IPS-18c (cell line): Measurements from ENCODE around the gene NPHS2.
A peak's percentile ranks its signal among the peaks of the same experiment; 100 is the strongest.

Experiments used
- H3K4me3 ChIP-seq: 2 replicates; pipeline ENCODE4 v1.7.0; 2013; ENCODE audit warnings: low read depth, mild to moderate bottlenecking, low read length, moderate library complexity; ENCODE audit not compliant: insufficient read depth
- H3K9me3 ChIP-seq: one replicate; pipeline ENCODE4 v1.6.1; 2013; ENCODE audit warnings: mild to moderate bottlenecking, low read length, moderate library complexity; ENCODE audit not compliant: control insufficient read depth, insufficient read depth

Gene NPHS2

DNA sequence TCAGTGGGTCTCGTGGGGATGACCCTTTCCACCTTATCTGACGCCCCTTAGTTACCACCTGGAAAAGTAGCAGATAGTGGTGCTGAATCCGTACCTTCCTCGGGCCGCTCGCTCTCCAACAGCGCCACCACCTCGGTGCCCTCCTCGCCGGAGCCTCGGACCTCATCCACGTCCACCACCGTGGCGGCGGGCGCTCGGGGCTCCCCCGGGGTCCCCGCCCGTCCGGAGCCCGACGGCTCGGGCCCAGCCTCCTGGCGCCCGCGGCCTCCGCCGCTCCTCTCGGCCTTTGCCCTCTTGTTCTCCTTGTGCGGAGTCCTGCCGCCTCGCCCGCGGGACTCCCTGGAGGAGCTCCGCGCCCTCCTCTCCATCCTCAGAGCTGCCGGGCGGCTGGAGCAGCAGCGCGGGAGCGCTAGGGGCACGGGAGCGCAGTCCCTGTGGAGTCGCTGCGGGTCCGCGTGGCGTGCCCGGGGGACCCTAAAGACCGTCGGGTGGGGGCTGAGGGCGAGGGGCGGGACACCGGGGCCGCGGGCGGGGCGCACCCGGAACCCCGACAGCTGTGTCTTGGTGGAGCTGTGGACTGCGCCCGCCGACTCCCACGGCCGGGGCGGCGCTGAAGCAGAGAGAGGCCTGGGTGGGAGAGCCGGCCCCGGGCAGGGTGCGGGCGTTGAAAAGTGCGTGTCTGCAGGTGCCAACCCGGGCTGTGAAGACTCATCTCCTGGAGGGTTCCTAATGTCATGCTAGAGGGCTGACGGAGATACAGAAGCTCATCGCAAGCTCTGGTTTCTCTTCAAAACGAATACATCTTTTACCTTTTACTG, at the start of gene NPHS2:
NPHS2 (minus strand) TSS at position 452 of the 818 bp plus-strand sequence; CDS start at position 368, 84 bp downstream.
- Histone ChIP-seq H3K9me3 (peaks cover 3% of the 10 kb centered on the region), H3K4me3 (peak within 1 kb of the TSS; percentile 50)

DNA sequence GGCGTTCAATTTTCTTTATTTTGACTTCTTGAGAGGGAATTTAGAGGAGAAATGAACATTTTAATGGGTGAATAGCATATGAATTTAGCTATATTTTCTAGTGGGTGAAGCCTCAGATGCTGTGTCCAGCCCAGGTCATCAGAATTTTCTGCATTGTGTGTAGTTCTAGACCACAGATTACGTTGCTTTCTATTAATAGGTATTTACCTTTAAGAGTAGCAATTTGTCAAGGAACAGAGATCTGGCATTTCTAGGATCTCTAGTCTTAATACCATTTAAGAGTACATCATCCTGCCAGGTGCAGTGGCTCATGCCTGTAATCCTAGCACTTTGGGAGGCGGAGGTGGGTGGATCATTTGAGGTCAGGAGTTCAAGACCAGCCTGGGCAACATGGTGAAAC, 36.6 kb upstream of the NPHS2 start:
- H3K4me3 ChIP-seq = no peak overlapping the region
- no peaks in the 10 kb centered on the region for H3K9me3 ChIP-seq

DNA sequence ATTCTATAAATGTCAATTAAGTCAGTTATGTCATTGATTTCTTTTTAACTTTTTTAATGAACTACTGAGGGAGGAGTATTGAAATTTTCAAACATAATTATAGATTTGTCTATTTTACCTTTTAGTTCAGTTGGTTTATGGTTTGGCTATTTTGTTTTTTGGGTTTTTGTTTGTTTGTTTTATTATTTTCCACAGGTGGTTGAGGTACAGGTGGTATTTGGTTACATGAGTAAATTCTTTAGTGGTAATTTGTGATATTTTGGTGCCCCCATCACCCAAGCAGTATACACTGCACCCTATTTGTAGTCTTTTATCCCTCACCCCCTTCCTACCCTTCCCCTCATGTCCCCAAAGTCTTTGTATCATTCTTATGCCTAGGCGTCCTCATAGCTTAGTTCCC, 25.3 kb upstream of the NPHS2 start:
- no peaks in the 10 kb centered on the region for H3K9me3 ChIP-seq
- no peak overlapping the region for H3K4me3 ChIP-seq

DNA sequence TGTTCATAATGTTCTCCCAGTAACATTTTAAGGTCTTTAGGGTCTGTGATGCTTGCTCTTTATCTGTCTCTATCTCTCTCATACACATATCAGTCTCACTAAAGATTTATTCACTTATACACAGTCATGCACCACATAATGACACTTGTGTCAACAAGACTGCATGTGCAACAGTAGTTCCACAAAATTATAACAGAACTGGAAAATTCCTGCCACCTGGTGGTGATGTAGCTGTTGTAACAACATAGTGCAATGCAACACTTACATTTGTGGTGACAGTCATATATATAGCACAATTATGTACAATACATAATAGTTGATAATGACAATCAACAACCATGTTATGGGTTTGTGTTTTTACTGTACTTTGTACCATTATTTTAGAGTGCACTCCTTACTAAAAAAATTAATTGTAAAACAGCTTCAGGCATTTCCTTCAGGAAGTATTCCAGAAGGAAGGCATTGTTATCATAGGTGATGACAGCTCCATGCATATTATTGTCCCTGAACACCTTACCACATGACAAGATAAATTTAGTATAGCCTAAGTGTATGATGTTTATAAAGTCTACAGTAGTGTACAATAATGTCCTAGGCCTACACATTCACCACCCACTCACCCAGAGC, 24.0 kb upstream of the NPHS2 start:
- H3K4me3 ChIP-seq = no peak overlapping the region
- H3K9me3 ChIP-seq = no peaks in the 10 kb centered on the region

DNA sequence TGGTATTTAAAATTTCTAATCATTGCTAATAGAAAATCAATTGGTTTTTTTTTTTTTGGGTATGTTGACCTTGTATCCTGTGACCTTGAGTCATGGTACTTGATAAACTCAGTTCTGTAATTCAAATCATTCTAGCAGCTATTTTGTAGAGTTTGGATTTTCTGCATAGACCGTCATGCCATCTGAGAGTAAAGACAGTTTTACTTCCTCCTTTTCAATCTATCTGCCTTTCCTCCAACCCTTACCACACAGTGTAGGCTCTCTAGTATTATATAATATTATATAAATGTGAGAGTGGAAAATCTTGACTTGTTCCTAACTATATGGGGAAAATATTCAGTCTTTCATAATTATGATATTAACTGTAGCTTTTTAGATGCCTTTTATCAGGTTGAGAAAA, 22.9 kb upstream of the NPHS2 start:
- H3K4me3 ChIP-seq = no peak overlapping the region
- H3K9me3 ChIP-seq = no peaks in the 10 kb centered on the region

DNA sequence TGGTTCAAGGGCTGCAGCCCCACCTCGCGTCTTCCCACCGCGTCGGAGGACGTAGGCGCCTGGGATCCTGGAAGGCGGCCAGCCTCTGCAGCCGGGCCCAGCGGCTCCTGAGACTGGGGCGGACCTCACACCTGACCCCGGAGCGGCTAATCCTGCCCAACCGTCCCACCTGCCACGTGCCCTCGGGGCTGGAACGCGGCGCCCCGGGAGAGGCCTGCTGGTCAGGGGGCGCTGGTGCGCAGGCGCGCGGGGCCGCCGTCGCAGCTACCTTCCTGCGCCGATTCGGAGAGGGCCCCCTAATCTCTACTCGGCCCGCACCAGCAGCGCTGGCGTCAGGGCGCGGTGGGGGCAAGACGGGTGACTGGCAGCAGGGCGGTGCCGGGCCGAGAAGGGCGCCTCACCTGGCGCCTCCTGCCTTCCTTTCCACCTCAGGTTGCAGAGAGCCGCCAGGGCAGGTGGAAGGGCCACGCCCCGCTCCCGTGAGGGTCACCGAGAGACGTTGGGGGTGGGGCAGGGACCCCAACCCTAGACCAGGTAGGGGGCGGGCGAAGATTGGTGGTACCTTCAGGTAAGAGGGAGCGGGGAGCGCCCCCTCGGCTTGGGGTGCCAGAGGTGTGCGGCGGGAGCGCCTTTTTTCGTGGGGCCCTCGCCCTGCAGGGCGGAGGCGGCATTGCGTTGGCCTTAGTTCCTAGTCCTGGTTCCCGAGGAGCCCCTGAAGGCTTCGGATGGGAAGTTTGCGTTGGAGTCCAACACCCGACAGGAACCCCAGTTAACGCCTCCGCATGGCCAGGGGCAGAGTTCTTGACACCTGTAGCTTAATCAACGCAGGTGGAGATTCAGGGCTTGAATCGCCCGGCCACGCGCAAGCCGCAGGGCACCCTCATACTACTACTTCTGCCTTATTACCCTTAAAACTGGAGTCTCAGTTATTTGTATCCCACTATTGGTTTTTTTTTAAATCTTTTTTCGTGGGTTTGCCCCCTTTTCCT, 16.1 kb upstream of the NPHS2 start, which contains the start of gene TDRD5:
TDRD5 (plus strand) TSS at position 241 of the 989 bp plus-strand sequence. CDS start 784 bp downstream, outside the sequence.
- Histone ChIP-seq H3K4me3 (no peak within 1 kb of the TSS), H3K9me3 (no peaks in the 10 kb centered on the region)

DNA sequence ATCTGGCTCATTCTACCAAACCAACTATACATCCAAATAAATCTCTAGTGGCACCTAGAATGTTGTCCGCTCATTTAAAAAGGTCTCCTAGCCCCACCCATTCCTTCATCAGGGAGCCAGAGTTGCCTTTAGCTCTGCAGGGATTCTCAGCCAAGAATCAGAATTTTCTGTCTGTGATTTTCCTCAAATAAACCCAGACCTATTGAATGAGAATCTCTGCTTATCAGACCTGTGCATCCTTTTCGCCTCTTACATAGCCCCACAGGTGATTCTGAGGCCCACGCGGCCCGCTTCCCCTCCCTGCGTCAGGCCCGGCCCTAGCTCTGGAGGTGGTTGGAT, 15.5 kb upstream of the NPHS2 start:
- Histone ChIP-seq H3K9me3 (no peaks in the 10 kb centered on the region), H3K4me3 (no peak overlapping the region)

DNA sequence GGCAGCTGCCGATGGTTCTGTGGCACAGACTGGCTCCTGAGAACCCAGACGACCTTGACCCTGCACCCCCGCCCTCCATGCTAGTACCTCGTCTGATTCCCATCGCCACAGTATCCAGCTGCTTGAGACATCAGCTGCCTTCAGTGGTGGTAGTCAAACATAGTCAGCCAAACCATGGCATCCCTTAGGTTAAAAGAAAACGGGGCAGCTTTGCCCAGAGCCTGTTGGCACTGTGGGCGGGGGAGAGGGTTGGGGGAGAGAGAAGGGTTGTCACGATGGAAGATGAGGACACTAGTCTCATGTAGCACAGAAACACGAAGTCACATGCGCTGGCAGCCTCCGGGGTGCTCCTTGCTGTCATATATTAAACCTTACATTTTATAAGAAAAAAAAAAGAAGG, 14.9 kb upstream of the NPHS2 start:
- H3K9me3 ChIP-seq = peaks cover 2% of the 10 kb centered on the region
- H3K4me3 ChIP-seq = no peak overlapping the region

DNA sequence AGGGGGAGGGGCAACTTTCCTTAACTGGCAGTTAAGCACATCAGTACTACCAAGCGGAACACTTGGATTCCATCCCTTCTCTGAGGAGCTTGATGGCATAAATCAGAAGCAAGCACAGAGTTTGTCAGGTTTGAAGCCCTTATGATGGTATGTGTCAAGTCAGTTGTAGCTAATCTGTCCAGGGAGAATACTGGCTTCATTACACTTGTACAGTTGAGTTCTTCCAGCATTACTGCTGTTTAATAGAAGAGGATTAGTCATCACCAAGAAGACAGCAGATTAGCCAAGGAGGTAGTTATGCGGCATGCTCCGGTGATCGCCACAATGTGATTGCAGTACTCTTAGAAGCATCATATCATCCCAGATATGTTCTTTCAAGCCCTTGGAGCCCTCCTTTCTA, 13.8 kb upstream of the NPHS2 start:
- Histone ChIP-seq H3K9me3 (peaks cover 2% of the 10 kb centered on the region), H3K4me3 (no peak overlapping the region)

DNA sequence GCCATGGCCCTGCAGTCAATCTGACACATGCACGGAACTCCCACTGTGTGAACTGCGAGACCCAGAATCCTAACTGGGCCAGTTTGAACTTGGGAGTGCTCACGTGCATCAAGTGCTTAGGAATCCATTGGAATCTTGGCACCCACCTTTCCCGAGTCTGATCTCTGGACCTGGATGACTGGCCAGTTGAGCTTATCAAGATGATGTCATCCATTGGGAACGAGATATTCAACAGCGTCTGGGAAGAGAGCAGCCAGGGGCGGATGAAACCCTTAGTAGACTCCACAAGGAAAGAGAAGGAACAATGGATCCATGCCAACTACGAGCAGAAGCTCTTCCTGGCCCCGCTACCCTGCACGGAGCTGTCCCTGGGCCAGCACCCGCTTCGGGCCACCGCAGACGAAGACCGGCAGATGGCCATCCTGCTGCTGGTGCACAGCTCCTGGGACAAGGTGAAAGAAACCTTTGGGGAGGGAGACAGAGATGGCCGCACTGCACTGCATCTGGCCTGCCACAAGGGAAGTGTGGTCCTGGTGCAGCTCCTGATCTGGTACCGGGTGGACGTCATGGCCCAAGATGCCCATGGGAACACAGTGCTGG, 12.8 kb upstream of the NPHS2 start:
- H3K4me3 ChIP-seq = no peak overlapping the region
- peaks cover 2% of the 10 kb centered on the region for H3K9me3 ChIP-seq

DNA sequence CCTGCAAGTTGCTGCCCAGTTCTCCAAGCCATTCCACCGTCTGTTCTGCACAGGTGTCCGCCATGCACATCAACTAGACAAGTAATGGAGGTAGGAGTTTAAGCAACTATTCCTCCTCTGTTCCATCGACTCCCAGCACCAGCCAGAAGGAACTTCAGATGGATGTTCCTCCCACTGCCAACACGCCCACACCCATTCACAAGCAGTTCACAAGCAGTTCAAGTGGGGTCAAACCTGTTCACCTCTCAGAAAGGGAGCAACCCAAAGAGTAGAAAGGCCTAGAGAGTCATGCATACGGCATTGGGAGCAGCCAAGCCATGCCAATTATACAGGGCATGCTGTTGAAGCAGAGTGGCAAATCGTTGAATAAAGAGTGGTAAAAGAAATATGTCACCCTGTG, 11.6 kb upstream of the NPHS2 start:
- Histone ChIP-seq H3K4me3 (no peak overlapping the region), H3K9me3 (peaks cover 2% of the 10 kb centered on the region)

DNA sequence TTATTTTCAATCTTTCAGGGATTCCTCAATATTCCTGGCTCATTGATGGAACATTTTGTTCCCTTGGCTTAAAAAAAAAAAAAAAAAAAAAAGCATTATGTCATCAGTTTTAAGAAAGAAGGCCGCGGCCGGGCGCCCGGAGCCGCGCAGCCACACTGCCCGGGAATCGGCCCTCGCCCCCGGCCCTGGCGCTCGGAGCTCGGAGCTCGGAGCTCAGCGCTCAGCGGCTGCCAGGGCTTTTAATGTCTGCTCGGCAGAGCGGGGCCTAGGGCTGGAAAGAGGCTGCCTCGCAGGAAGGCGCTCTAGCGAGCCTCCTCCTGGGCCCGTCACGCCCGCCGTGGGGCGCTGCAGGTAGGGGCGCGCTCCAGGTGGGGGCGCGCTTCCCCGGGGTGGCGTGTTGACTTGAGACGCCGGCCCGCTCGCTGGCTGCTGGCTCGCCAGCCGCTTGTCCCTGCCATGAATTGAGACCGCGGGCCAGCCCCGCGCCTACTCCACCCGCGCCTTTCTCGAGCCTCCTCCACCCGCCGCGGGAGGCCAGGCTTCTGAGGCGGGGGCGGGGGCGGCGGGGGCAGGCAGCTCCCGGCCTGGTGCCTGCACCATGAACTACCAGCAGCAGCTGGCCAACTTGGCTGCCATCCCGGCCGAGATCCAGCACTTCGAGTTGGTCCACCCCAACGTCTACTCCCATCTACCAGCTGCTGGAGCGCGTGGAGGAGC, 10.5 kb upstream of the NPHS2 start:
- Histone ChIP-seq H3K4me3 (peak overlapping the region; percentile 49), H3K9me3 (peaks cover 2% of the 10 kb centered on the region)

DNA sequence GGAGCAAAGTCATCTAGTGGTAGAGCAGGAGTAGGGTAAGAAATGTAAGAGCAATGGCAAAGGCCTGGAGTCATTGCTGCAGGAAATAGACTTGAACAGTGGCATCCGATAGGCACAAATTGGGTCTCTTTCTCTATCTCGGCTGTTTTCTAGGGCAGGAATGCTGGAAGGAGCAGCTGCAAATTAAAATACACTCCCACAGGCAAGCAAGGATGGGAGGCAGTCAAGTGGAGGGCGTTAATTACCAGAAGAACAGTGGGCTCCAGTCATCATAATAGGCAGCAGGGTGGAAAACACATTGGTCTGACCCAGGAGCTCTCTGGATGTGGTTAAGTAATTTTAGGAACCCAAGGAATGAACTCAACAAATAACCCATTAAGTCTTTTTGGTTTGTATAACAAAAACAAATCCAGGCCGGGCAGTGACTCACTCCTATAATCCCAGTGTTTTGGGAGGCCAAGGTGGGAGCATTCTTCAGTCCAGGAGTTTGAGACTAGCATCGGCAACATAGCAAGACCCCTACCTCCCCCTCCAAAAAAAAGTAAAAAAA, 8.1 kb upstream of the NPHS2 start:
- H3K4me3 ChIP-seq = no peak overlapping the region
- H3K9me3 ChIP-seq = peaks cover 2% of the 10 kb centered on the region

DNA sequence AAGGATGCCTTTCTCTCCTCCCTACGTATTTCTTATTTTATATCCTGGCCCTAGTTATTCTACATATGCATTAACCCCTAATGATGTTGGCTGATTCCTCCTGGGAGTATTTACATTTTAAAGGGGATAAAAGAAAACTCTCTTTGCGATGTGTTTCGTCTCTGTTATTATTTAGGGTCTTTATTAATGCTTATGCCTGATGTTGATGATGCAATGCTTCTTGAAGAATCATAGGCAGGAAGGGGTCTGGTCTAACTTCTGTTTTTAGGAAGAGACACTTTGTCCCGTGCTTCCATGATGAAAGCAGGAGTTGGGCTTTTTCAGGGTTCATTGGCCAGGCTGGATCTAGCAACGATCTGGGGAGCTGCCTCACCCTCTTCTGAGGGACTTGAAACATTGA, 761 bp upstream of the NPHS2 start:
- peaks cover 3% of the 10 kb centered on the region for H3K9me3 ChIP-seq
- no peak overlapping the region for H3K4me3 ChIP-seq

DNA sequence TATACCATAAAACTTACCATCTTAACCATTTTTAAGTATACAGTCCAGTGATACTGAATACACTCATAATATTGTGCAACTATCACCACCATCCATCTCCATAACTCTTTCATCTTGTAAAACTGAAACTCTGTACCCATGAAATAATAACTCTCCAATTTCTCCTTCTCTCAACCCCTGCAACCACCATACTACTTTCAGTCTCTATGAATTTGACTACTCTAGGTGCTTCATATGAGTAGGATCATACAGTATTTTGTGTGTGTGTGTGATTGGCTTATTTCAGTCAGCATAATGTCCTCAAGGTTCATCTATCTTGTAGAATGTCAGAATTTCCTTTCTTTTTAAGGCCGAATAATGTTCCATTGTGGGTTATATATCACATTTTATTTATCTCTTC, 17.7 kb downstream of the NPHS2 start:
- Histone ChIP-seq H3K4me3 (no peak overlapping the region), H3K9me3 (no peaks in the 10 kb centered on the region)

DNA sequence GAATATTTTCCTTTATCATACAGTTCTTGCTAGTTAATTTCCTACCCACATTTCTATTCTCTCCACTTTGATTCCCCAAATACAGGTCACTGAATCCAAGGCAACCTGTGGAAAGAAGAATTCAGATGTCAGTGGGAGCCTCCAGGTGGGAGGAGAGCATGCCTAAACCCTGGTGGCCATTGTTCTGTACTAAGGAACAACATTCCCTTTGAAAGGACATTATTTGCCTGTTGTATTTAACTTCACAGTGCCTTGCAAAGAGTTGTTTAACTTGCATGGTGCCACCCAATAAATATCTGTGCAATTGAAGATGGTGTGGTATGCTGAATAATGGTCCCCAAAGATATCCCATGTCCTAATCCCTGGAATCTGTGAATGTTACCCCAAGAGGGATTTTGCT, 21.3 kb downstream of the NPHS2 start:
- no peaks in the 10 kb centered on the region for H3K9me3 ChIP-seq

More for the DNA sequence above, 21.3 kb downstream of the NPHS2 start:
- H3K4me3 ChIP-seq = no peak overlapping the region
